Measurements from ENCODE around the gene FAM76B. TPM values are rescaled to one million over a fixed set of nuclear protein-coding genes. Genes with fewer than 3 reads are reported as not detected.

The FAM76B gene
- total RNA-seq, 4 donors from 2014 or later = 14.8 to 33.8 (median 19.8) TPM

DNA sequence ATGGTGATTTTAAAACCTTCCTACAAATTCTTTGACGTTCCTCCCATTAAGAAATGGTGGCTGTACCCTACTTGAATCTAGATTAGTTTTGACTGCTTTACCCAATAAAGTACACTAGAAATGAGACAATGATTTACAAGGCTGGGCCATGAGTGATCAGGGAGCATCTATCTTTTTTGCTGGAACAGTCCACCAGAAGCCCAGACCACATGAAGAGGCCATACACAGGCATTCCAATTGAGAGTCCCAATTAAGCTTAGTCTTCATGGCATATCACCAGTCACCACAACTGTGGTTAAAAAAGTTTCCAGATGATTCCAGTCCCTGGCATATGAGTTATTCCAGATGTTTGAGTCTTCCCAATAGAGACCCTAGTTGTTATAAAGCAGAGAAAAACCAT, 39.5 kb downstream of the FAM76B start:
- no peak overlapping the region for H3K4me3 ChIP-seq
- no peaks in the 10 kb centered on the region for H3K9me3 ChIP-seq
- no peak overlapping the region for H3K27ac ChIP-seq
- no peak for DNase-seq
- WGBS, 2 donors = 80 to 81% methylated on average over 1 of the region's 1 CpG
- no peaks in the 10 kb centered on the region for H3K36me3 ChIP-seq
- intact Hi-C loops (cut with DNase I) = no loop called here
- no peak for TF ChIP-seq POLR2A (IDR thresholded peaks at IDR 0.05)
- TF ChIP-seq, protein P1, sequence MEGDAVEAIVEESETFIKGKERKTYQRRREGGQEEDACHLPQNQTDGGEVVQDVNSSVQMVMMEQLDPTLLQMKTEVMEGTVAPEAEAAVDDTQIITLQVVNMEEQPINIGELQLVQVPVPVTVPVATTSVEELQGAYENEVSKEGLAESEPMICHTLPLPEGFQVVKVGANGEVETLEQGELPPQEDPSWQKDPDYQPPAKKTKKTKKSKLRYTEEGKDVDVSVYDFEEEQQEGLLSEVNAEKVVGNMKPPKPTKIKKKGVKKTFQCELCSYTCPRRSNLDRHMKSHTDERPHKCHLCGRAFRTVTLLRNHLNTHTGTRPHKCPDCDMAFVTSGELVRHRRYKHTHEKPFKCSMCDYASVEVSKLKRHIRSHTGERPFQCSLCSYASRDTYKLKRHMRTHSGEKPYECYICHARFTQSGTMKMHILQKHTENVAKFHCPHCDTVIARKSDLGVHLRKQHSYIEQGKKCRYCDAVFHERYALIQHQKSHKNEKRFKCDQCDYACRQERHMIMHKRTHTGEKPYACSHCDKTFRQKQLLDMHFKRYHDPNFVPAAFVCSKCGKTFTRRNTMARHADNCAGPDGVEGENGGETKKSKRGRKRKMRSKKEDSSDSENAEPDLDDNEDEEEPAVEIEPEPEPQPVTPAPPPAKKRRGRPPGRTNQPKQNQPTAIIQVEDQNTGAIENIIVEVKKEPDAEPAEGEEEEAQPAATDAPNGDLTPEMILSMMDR (IDR thresholded peaks at IDR 0.05) = no peak
- no peaks in the 10 kb centered on the region for H3K27me3 ChIP-seq
- no peaks in the 10 kb centered on the region for H3K4me1 ChIP-seq

DNA sequence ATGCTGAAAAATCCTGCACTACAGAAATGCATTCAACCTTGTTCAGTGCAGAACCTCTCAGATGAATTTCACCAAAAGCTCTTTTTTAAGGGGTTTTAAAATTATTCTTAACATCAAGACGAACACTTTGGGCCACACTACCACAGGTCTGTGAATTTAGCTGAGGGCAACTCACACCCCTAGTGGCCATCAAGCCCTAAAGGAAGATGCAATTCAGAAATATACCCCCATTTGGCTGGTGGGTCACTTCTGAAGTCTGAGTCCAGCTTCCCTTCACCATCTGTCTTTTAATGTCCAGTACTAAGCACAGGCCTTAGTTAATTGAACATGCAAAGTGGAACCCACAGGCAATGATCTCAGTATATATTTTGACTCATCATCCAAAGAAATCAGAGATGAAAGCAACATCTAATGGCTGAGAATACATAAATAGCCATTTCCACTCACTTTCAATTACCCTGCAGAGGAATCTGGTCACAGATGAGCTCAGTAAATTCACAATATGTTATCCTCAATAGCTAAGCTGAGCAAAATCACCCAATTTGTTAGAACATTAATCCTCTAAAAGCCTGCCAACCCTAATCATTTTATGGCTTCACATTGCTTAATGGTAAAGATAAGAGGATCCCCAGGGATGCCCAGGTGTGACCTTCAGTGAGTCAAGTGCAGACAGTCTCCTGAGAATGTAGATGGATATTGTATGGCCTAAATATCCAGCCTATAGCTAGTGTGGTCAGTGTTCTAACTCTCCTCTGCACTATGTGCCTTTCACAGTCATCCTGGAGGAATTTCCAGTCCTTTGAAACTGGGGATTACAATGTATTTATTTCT, 50.3 kb downstream of the FAM76B start:
- no peak for DNase-seq
- no peak for TF ChIP-seq POLR2A (IDR thresholded peaks at IDR 0.05)
- TF ChIP-seq, protein P1 (IDR thresholded peaks at IDR 0.05) = no peak
- intact Hi-C loops (cut with DNase I) = no loop called here
- H3K4me3 ChIP-seq = no peak overlapping the region
- 17 to 93% methylated on average over 1 of the region's 1 CpG for WGBS, 2 donors
- H3K4me1 ChIP-seq = peaks cover 0 to under 1% (median 0%) of the 10 kb centered on the region in 3 donors
- no peaks in the 10 kb centered on the region for H3K36me3 ChIP-seq
- H3K9me3 ChIP-seq = no peaks in the 10 kb centered on the region
- no peak overlapping the region for H3K27ac ChIP-seq
- no peaks in the 10 kb centered on the region for H3K27me3 ChIP-seq

DNA sequence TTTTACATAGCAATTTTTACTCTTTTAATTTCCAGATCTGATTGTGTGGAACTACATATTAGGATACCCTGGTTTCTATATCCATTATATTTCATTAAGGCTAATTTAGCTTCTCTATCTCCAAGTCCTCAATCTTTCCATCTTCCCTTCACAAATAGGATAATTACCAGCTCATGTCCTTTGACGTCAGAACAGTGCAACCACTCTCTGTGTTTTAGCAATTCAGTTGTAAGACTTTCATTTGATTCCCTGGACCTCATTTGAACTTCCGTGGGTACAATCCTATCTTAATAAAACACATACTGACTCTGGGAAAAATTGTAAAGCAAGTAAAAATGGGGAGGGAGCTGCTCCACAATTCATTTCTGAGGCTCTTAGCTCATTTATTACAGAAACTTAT, 52.8 kb downstream of the FAM76B start:
- TF ChIP-seq, protein P1 (IDR thresholded peaks at IDR 0.05) = no peak
- no peak for TF ChIP-seq POLR2A (IDR thresholded peaks at IDR 0.05)
- H3K4me3 ChIP-seq = no peak overlapping the region
- no peaks in the 10 kb centered on the region for H3K9me3 ChIP-seq
- H3K36me3 ChIP-seq = no peaks in the 10 kb centered on the region
- H3K27me3 ChIP-seq = no peaks in the 10 kb centered on the region
- H3K4me1 ChIP-seq = peaks cover 0 to 7% (median 0%) of the 10 kb centered on the region in 3 donors
- 81 to 83% methylated on average over 2 of the region's 2 CpGs for WGBS, 2 donors
- intact Hi-C loops (cut with DNase I) = no loop called here
- no peak for DNase-seq
- no peak overlapping the region for H3K27ac ChIP-seq

DNA sequence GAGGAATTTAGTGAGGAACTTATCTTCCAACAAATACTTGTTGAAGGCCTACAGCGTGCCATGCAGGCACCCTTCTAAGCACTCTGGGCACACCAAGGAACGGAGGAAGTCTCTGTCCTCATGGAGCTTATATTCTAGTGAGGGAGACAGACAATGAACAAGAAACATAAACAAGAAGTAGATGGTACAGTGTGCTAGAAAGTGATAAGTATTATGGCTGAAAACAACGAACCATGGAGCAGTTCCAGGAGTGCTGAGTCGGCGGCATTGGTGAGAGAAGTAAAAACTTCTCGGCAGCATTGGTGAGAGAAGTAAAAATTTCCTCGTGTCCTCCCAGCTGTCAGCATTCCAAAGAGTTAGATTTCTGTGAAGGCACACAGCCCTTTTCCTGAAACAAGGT, 53.2 kb downstream of the FAM76B start:
- Histone ChIP-seq H3K9me3 (no peaks in the 10 kb centered on the region), H3K27me3 (no peaks in the 10 kb centered on the region), H3K36me3 (no peaks in the 10 kb centered on the region), H3K27ac (no peak overlapping the region), H3K4me3 (no peak overlapping the region), H3K4me1 (peaks cover 0 to 7% (median 0%) of the 10 kb centered on the region in 3 donors)
- intact Hi-C loops (cut with DNase I) = no loop called here
- WGBS, 2 donors = 56 to 63% methylated on average over 7 of the region's 7 CpGs
- TF ChIP-seq, protein P1 (IDR thresholded peaks at IDR 0.05) = no peak
- TF ChIP-seq POLR2A (IDR thresholded peaks at IDR 0.05) = no peak
- no peak for DNase-seq

DNA sequence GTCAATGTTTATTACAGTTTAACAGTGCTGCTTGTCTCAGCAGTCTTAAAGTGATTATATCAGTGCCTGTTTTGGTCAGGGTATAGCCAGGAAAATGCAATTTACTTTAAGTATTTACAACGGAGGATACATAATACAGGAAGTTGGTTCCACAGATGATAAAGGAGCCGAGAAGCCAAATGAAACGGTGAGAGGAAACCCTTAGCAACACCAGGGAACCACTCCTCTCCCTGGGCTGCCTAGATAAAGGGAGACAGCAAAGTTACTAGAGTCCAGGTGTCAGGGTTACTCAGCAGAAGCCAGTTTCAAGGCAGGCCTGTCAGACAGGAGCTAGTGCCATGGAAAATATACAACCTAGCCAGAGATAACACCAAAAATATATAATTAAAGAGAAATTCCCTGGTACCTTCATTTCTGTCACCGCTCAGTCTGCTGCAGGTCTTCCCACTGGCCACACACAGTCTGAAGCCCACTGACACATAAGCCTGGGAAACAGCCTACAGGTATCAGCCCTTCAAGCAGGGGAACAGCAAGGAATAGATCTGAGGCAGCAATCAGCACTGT, 55.5 kb downstream of the FAM76B start:
- DNase-seq = no peak
- H3K9me3 ChIP-seq = no peaks in the 10 kb centered on the region
- no peak for TF ChIP-seq POLR2A (IDR thresholded peaks at IDR 0.05)
- TF ChIP-seq, protein P1 (IDR thresholded peaks at IDR 0.05) = no peak
- no peaks in the 10 kb centered on the region for H3K27me3 ChIP-seq
- H3K4me1 ChIP-seq = peaks cover 0 to 7% (median 0%) of the 10 kb centered on the region in 3 donors
- 47 to 64% methylated on average over 3 to 4 of the region's 4 CpGs for WGBS, 2 donors
- H3K4me3 ChIP-seq = no peak overlapping the region
- no peak overlapping the region for H3K27ac ChIP-seq
- intact Hi-C loops (cut with DNase I) = no loop called here
- H3K36me3 ChIP-seq = no peaks in the 10 kb centered on the region
